HepG2 (cell line): ENCODE data around the gene ZFAND6. TPM values are rescaled to one million over a fixed set of nuclear protein-coding genes. Genes with fewer than 3 reads are reported as not detected.
A peak's percentile ranks its signal among the peaks of the same experiment; 100 is the strongest.

Source experiments
- CEBPB ChIP-seq: IDR thresholded peaks from 2 replicates; pipeline ENCODE4 v1.6.1; 2011; ENCODE audit warnings: low read depth, low read length, improper control_type of control experiment, borderline replicate concordance
- IKZF4 ChIP-seq: sonication (generic); formaldehyde crosslinking; IDR thresholded peaks from 2 replicates; pipeline ENCODE4 v1.5.1; 2020; ENCODE audit warnings: borderline replicate concordance, mild to moderate bottlenecking, low read depth, missing genetic modification reagents; ENCODE audit errors: not compliant biosample characterization
- MXD1 ChIP-seq: sonication (generic); formaldehyde crosslinking; IDR thresholded peaks from 2 replicates; pipeline ENCODE4 v1.4.0; 2020; ENCODE audit warnings: mild to moderate bottlenecking, missing genetic modification reagents
- ONECUT2 ChIP-seq: sonication (generic); formaldehyde crosslinking; IDR thresholded peaks from 2 replicates; pipeline ENCODE4 v1.4.0; 2020; ENCODE audit warnings: missing genetic modification reagents
- REL ChIP-seq: sonication (generic); formaldehyde crosslinking; conservative IDR thresholded peaks from 2 replicates; pipeline ENCODE4 v1.8.0; 2022; ENCODE audit warnings: mild to moderate bottlenecking, missing genetic modification reagents, moderate library complexity
- RNF219 ChIP-seq: sonication (generic); formaldehyde crosslinking; IDR thresholded peaks from 2 replicates; pipeline ENCODE4 v1.5.0; 2020; ENCODE audit warnings: mild to moderate bottlenecking, missing genetic modification reagents
- SAP130 ChIP-seq: IDR thresholded peaks from 2 replicates; pipeline ENCODE4 v1.6.1; 2016; ENCODE audit warnings: low read depth
- SNAPC5 ChIP-seq: sonication (generic); formaldehyde crosslinking; IDR thresholded peaks from 2 replicates; pipeline ENCODE4 v1.8.1; 2023; ENCODE audit warnings: mild to moderate bottlenecking, missing genetic modification reagents, borderline replicate concordance
- SRSF1 ChIP-seq: fragments of 200-400 bp; formaldehyde crosslinking; optimal IDR thresholded peaks from 2 replicates; pipeline ENCODE3; 2017; ENCODE audit warnings: mild to moderate bottlenecking, low read depth, low read length, moderate library complexity
- SYNCRIP ChIP-seq: fragments of 200-400 bp; formaldehyde crosslinking; IDR thresholded peaks from 2 replicates; pipeline ENCODE4 v1.6.1; 2018; ENCODE audit warnings: mild to moderate bottlenecking, low read depth, low read length; ENCODE audit not compliant: insufficient read depth
- ZBTB3 ChIP-seq: sonication (generic); formaldehyde crosslinking; IDR thresholded peaks from 2 replicates; pipeline ENCODE4 v1.4.0; 2020; ENCODE audit warnings: low read depth, mild to moderate bottlenecking, moderate library complexity, missing genetic modification reagents, borderline replicate concordance
- ZFP62 ChIP-seq: sonication (generic); formaldehyde crosslinking; IDR thresholded peaks from 2 replicates; pipeline ENCODE4 v1.4.0; 2020; ENCODE audit warnings: missing genetic modification reagents
- ZNF160 ChIP-seq: sonication (generic); formaldehyde crosslinking; IDR thresholded peaks from 2 replicates; pipeline ENCODE4 v1.8.0; 2022; ENCODE audit warnings: mild to moderate bottlenecking, inconsistent platforms, missing genetic modification reagents
- ZNF264 ChIP-seq: sonication (generic); formaldehyde crosslinking; IDR thresholded peaks from 2 replicates; pipeline ENCODE4 v1.4.0; 2020; ENCODE audit warnings: missing genetic modification reagents
- ZNF558 ChIP-seq: sonication (generic); formaldehyde crosslinking; IDR thresholded peaks from 2 replicates; pipeline ENCODE4 v1.9.0; 2022; ENCODE audit warnings: mild to moderate bottlenecking, missing genetic modification reagents, borderline replicate concordance
- ZNF597 ChIP-seq: sonication (generic); formaldehyde crosslinking; IDR thresholded peaks from 2 replicates; pipeline ENCODE4 v1.5.0; 2020; ENCODE audit warnings: missing genetic modification reagents
- ZNF646 ChIP-seq: sonication (generic); formaldehyde crosslinking; IDR thresholded peaks from 2 replicates; pipeline ENCODE4 v1.9.0; 2021; ENCODE audit warnings: mild to moderate bottlenecking, missing genetic modification reagents
- ZNF7 ChIP-seq: IDR thresholded peaks from 2 replicates; pipeline ENCODE4 v1.6.1; 2016; ENCODE audit warnings: missing biosample characterization, missing genetic modification reagents
- polyA plus RNA-seq, 8 experiments: library from polyadenylated mRNA; depleted of rRNA in 3 of 8; stranded (reverse) in 7 of 8; unstranded in 1 of 8; fragments of >200 nt; fragmentation: Illumina TruSeq in 4 of 8; extraction: Trizol in 4 of 8; gene quantifications; 2 replicates each; pipeline versions ENCODE4 v1.2.1 to v1.2.3, GENCODE V29; 2011 to 2016; ENCODE audit warnings: low read depth in 4 of 8, missing spikeins in 1 of 8, mixed read lengths in 1 of 8; ENCODE audit not compliant: insufficient read depth in 1 of 8
- total RNA-seq, 5 experiments: library from RNA; depleted of rRNA; stranded (reverse); fragments of >200 nt; fragmentation: Illumina TruSeq; extraction: Trizol; gene quantifications; 2 replicates each; pipeline ENCODE4 v1.2.3, GENCODE V29; 2016; ENCODE audit warnings: low read depth in 1 of 5

The ZFAND6 gene
- total and polyA plus RNA-seq, 2 of the 13 experiments (the other 11 are each of a cell fraction or from before 2014, with no cell fraction given) = 84.2 to 115 TPM

- TF ChIP-seq RNF219 (CRISPR knock-in tag) = no peak
- no peak for TF ChIP-seq SRSF1
- no peak for TF ChIP-seq ZNF558 (CRISPR knock-in tag)
- no peak for TF ChIP-seq ZBTB3
- TF ChIP-seq ZFP62 = no peak
- no peak for TF ChIP-seq REL (CRISPR knock-in tag)
- TF ChIP-seq ZNF7 (CRISPR knock-in tag) = no peak
- peak; percentile 53; the same call in 1 of the 2 replicates for TF ChIP-seq MXD1 (CRISPR knock-in tag)
- peak; percentile 98 for TF ChIP-seq SAP130 (CRISPR knock-in tag)
- TF ChIP-seq ZNF264 (CRISPR knock-in tag) = peak; percentile 43; the same call in 1 of the 2 replicates
- no peak for TF ChIP-seq ZNF646 (CRISPR knock-in tag)
- TF ChIP-seq SNAPC5 = no peak
- TF ChIP-seq CEBPB = no peak
- TF ChIP-seq IKZF4 = no peak
- TF ChIP-seq ZNF160 (CRISPR knock-in tag) = no peak
- no peak for TF ChIP-seq ZNF597 (CRISPR knock-in tag)
- no peak for TF ChIP-seq SYNCRIP
- TF ChIP-seq ONECUT2 = no peak
Observed at GRCh38 chr15:80160570-80161156, 101.2 kb downstream of the ZFAND6 start (continued).
